WTC11 (cell line): ENCODE results near the gene PAPPA2.

ENCODE experiments used
- ELF4 ChIP-seq: sonication (generic); formaldehyde crosslinking; IDR thresholded peaks from 2 replicates; pipeline ENCODE4 v1.8.1; 2022; ENCODE audit warnings: low read depth, mild to moderate bottlenecking, moderate library complexity, missing genetic modification reagents
- RELA ChIP-seq: sonication (generic); formaldehyde crosslinking; IDR thresholded peaks from 2 replicates; pipeline ENCODE4 v1.8.1; 2022; ENCODE audit warnings: missing genetic modification reagents, mild to moderate bottlenecking, borderline replicate concordance
- SMAD4 ChIP-seq: sonication (generic); formaldehyde crosslinking; IDR thresholded peaks from 2 replicates; pipeline ENCODE4 v1.8.0; 2022; ENCODE audit warnings: mild to moderate bottlenecking, missing genetic modification reagents
- TF ChIP-seq, protein P1 (sequence below): fragments of 200-600 bp; IDR thresholded peaks from 2 replicates; pipeline ENCODE4 v1.8.0; 2022; ENCODE audit warnings: antibody characterized with exemption

DNA sequence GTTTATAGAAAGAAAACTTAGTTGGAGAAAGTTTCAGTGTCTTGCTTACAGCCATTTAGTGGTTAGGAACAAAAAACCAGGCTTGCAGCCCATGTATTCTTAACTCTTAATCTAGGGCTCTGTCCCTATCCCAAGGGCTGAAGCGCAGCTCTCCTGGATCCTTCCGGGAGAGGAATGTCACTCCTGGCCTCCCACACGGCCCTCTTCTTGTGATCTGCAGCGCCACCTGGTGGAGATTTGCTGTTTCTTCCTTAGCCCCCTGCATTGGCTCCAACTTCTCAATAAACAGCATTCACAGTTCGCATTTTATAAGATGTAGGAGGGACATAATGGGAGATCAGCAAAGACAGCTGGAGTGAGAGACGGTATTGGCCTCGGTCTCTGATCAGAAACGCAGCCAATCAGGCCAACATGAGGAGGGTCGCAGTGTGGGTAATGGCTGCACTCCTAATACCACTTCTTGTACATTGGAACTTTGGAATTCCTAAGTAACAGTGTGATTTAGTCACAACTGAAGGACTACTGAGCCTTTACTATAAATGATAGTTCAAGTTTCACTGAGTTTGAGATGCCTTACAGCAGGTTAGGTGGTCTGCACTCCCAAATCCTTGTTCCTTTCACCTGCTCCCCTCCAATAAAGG, 418.1 kb downstream of the PAPPA2 start:
- TF ChIP-seq SMAD4 (CRISPR knock-in tag), result no peak
- TF ChIP-seq, protein P1, sequence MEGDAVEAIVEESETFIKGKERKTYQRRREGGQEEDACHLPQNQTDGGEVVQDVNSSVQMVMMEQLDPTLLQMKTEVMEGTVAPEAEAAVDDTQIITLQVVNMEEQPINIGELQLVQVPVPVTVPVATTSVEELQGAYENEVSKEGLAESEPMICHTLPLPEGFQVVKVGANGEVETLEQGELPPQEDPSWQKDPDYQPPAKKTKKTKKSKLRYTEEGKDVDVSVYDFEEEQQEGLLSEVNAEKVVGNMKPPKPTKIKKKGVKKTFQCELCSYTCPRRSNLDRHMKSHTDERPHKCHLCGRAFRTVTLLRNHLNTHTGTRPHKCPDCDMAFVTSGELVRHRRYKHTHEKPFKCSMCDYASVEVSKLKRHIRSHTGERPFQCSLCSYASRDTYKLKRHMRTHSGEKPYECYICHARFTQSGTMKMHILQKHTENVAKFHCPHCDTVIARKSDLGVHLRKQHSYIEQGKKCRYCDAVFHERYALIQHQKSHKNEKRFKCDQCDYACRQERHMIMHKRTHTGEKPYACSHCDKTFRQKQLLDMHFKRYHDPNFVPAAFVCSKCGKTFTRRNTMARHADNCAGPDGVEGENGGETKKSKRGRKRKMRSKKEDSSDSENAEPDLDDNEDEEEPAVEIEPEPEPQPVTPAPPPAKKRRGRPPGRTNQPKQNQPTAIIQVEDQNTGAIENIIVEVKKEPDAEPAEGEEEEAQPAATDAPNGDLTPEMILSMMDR, result peak; percentile 86
- TF ChIP-seq ELF4 (CRISPR knock-in tag), result no peak
- no peak for TF ChIP-seq RELA (CRISPR knock-in tag)
